Skin of body (tissue), 2 donors: ENCODE data around the gene ASS1. TPM values are rescaled to one million over a fixed set of nuclear protein-coding genes. Genes with fewer than 3 reads are reported as not detected.

Experiments used
- DNase-seq: peaks from one replicate; lab custom pipeline; 2025; lab: John Stamatoyannopoulos, UW
- total RNA-seq: library from RNA; depleted of rRNA; stranded (reverse); fragments of >200 nt; gene quantifications from one replicate; pipeline ENCODE4 v1.2.3, GENCODE V29; 2014

Gene ASS1
- total RNA-seq, 1 donor from 2014 or later = 126 TPM

GRCh38 chr9:130418776-130419175 is 26.0 kb upstream of the ASS1 start:
- DNase-seq = no peak

- no peak for DNase-seq
Measured at GRCh38 chr9:130419521-130420035, 25.2 kb upstream of the ASS1 start.

- DNase-seq = no peak
Measured at GRCh38 chr9:130421154-130421801, 23.5 kb upstream of the ASS1 start.

DNA sequence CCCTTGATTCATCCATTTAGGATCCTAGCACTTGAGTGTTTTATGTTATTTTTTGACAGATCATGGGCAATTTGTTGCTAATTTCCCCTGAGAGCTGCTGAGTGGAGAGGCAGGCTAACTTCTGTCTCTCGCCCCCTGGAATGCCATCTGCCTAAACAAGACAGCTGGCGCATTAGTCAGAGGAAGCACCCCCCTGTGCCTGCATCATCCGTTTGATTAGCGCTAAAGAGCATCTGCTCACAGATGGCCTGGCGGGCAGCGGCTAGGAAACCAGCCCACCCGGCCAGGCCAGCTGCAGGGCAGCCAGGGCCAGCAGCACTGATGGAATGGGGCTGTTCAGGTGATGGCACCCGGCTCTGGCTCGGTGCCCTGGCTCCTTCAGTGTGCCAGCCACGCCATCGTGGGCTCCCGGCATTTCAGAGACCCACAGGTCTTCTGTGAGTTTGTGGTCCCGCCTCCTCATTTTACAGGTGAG is 22.9 kb upstream of the ASS1 start:
- DNase-seq = peak; percentile 59

DNA sequence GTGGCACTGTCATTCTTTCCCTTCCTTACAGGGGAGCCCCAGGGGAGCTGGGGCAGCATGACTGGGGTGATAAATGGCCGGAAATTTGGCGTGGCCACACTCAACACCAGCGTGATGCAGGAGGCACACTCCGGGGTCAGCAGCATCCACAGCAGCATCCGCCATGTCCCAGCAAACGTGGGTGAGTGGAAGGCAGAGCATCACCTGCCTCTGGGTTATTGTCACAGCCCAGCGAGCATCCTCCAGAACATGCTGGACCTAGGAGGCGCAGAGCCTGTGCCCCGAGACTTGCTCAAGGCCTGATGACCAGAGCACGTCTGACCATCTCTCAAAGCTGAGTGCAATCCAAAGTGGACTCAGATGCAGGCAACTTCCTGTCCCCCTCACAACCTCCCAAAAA is 22.2 kb upstream of the ASS1 start:
- no peak for DNase-seq

GRCh38 chr9:130423272-130423671 is 21.5 kb upstream of the ASS1 start:
- DNase-seq = no peak

DNA sequence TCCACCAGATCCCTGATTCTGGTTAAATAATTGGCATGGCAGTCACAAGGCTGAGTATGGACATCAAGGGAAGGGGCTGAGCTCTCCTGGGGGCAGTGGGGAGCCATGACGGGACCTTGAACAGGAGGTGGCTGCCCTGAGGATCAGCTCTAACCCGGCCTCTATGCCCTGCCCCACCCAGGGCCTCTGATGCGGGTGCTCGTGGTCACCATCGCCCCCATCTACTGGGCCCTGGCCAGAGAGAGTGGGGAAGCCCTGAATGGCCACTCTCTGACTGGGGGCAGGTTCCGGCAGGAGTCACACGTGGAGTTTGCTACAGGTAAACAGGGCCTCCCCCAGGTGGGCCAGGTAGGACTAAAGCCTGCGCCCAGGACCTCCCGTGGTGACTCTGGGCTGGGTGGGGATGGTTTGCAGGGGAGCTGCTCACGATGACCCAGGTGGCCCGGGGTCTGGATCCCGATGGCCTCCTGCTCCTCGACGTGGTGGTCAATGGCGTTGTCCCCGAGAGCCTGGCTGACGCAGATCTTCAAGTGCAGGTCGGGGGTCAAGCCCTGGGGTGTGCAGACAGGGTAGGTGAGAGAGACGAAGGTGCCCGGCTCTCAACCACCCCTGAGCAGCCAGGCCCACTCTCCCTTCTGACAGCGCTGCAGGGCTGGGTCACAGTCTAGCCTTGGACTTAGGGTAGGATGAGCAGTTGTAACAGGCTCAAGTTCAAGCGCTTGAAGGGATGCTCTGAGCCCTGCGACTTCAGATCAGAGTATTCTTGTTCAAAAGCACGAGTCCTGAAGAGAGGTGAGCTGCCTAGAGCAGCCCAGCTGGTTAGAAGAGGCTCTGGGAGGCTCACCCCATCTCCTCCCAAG is 19.9 kb upstream of the ASS1 start:
- no peak for DNase-seq

- DNase-seq = no peak
Measured at GRCh38 chr9:130425741-130426466, 18.9 kb upstream of the ASS1 start.

DNA sequence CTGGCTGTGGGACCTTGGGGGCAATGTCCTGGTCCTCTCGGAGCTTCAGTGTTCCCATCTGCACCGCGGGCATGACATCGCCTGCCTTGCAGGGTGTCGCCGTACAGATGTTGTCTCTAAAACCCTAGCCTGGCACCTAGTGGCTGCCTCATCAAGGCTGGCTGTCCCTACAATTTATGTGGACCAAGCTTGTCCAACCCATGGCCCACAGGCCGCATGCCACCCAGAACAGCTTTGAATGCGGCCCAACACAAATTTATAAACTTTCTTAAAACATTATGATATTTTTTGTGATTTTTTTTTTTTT is 18.3 kb upstream of the ASS1 start:
- no peak for DNase-seq

DNA sequence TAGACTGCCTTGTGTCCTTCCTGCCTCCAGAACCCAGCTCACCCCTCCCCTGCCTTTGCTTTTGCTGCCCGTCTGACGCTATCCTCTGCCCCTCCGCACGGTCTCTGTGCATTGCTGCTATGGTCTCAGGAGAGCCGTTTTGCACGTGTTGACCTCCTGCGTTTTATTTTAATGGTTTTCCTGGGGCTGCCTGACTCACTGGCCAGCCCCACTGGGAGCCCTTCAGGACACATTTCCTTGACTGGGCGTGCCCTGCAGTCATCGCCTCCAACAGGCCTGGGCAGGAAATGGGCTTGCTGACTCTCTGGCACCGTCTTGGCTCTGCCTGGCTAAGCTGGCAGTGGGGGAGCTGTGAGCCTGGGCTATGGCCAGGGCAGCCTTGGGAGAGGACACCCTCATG is 17.9 kb upstream of the ASS1 start:
- DNase-seq = no peak

DNA sequence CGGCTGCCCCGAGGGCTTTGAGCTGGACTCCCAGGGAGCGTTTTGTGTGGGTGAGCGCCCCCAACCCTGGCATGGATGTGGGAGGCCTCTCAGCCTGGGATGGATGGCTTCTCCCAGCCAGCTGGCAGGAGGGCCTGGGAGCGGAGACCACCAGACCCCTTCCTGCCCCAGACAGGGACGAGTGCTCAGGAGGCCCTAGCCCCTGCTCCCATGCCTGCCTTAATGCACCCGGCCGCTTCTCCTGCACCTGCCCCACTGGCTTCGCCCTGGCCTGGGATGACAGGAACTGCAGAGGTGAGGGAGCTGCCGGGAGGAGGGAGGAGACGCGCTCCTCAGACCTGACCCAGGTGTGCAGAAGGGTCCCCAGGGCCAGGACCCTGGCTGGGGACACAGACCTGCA is 17.4 kb upstream of the ASS1 start:
- no peak for DNase-seq

DNA sequence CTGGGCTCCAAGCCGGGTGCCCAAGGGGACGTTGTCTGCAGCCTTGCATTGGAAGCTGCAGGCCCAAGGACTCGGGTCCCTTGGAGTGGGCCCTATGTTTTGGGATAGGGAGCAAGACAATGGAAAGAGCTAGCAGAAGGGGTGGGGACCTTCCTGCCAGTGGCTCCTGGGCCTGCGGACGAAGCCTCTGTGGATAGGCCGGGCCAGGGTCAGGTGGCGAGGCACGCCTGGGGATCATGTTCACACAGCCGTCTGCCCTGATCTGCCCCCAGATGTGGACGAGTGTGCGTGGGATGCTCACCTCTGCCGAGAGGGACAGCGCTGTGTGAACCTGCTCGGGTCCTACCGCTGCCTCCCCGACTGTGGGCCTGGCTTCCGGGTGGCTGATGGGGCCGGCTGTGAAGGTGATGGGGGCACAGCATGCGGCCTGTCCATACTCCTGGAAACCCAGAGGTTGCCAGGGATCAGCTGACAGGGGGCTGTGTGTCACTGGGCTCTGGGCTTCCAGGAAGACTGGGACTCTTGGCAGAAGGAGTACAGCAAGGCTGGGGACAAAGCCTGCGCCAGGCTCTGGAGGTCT is 16.6 kb upstream of the ASS1 start:
- no peak for DNase-seq

GRCh38 chr9:130429381-130429780 is 15.4 kb upstream of the ASS1 start:
- DNase-seq = no peak

DNA sequence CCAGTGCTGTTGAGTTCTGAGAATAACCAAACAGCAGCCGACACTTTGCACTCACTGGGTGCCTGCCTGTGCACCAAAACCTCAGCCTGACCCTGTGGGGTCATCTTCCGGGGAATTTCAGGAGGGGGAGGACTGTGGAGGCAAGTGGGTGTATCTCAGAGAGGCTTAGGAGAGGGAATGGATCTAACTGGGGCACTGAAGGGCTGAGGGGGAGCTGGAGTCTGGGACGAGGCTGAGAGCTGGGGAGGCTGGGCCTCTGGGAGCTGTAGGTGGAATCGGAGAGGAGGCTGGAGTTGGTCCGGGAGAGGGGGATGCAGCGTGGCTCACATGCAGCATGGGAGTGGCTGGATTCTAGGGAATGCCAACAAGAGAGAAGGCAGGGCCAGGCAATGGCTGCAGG is 14.9 kb upstream of the ASS1 start:
- DNase-seq = no peak

GRCh38 chr9:130430232-130430631 is 14.5 kb upstream of the ASS1 start:
- no peak for DNase-seq

DNA sequence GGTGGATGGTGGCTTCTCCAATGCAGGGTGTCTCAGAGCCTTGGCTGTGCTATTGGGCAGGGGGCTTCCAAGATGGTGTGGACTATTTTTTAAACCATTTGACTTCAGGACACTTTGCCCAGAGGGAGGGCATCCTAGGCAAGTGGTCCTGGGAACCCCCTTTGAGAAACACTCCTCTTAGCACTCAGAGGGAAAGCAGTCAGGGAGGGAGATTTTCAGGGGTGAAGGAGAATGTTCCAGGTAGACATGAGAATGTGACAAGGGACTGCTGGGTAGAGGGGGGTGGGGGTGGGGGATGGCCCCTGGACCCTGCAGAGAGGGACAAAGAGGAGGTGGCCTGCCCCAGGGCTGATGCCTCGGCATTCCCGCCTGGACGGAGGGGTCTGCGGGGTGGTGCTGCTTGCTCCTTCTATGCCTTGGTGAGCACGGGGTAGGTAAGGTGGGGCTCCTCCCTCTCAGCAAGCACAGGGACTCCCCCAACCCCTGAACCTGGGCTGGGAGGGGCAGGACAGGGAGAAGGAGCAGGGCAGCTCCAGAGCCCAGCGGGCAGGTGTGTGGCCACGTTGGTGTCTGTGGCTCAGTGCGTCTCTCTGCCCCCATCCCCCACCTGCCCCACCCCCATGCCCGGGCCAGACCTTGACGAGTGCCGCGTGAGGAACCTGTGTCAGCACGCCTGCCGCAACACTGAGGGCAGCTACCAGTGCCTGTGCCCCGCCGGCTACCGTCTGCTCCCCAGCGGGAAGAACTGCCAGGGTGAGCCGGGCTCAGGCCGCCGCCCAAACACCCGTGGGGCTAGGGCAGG is 13.8 kb upstream of the ASS1 start:
- DNase-seq = no peak

DNA sequence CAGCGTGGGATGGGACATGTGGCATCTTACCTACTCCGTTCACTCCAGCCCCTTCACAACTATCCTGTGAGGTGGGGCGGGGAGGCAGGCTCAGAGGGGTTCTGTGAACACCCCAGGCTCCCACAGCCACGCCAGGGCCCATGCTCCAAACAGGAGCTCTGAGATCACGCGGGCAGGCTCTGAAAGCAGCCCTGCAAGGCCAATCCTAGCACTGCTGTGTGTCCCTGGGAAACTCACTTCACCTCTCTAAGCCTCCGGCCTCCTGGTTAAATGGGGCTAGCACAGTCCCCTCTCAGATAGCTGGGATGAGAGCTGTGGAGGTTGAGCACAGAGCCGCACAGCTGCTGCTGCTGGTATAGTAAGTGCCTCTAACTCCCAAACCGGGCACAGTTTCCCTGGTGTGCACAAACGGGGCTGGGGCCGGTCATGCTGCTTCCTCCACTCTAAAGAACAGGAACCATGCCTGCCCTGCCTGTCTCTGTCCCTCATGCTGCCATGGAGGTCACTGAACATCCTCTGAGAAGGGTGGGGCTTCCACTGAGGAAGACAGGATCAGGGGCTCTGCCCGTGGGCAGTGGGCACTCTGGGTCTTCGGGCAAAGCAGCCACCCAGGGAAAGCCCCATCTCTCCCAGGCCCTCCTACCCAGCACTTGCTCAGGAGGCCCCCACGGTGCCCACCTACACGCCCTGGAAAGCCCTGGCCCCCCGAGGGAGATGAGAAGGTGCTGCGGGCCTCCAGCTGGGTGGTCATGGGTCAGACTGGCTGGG is 13.0 kb upstream of the ASS1 start:
- DNase-seq = no peak

DNA sequence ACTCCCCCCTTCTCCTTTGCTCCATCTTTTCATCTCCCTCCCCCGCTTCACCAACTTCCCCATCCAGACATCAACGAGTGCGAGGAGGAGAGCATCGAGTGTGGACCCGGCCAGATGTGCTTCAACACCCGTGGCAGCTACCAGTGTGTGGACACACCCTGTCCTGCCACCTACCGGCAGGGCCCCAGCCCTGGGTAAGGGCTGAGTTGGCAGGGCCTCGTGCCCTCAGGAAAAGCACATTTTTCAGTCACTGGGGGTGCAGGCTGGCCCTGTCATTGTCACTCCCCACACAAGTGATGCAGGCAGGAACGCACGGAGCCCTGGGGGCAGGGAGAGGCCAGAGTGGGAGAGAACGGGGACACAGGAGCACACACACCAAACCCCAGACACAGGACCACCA is 12.4 kb upstream of the ASS1 start:
- no peak for DNase-seq

- DNase-seq = no peak
Measured at GRCh38 chr9:130432796-130433167, 12.0 kb upstream of the ASS1 start.
